ENCODE results near the gene LIPE.

The LIPE gene

GRCh38 chr19:42442833-42443232 lies 15.6 kb upstream of the LIPE start, which contains the start of gene CXCL17:
Gene CXCL17 (minus strand): TSS chr19:42442946. CDS start chr19:42442832, 114 bp downstream.
- no peak for DNase-seq

GRCh38 chr19:42441049-42441445 lies 13.9 kb upstream of the LIPE start:
- DNase-seq, result no peak

- DNase-seq, result peak; percentile 21
Measured at GRCh38 chr19:42440357-42441048, 13.3 kb upstream of the LIPE start.

GRCh38 chr19:42436006-42436405 lies 8.8 kb upstream of the LIPE start:
- DNase-seq, result no peak

- no peak for DNase-seq
Measured at GRCh38 chr19:42435316-42435715, 8.1 kb upstream of the LIPE start.

GRCh38 chr19:42433503-42434260 lies 6.5 kb upstream of the LIPE start:
- no peak for DNase-seq

- DNase-seq, result no peak
Measured at GRCh38 chr19:42431486-42431885, 4.3 kb upstream of the LIPE start.

- no peak for DNase-seq
Measured at GRCh38 chr19:42428676-42429075, 1.5 kb upstream of the LIPE start.

- DNase-seq, result no peak
Measured at GRCh38 chr19:42426643-42427042, 545 bp downstream of the LIPE start.

- DNase-seq, result no peak
Measured at GRCh38 chr19:42424712-42425131, 2.5 kb downstream of the LIPE start.

GRCh38 chr19:42424345-42424707 lies 2.9 kb downstream of the LIPE start:
- DNase-seq, result no peak

GRCh38 chr19:42423462-42424344 lies 3.5 kb downstream of the LIPE start:
- peak; percentile 70 for DNase-seq

- no peak for DNase-seq
Measured at GRCh38 chr19:42422901-42423461, 4.2 kb downstream of the LIPE start.

GRCh38 chr19:42422092-42422900 lies 4.9 kb downstream of the LIPE start:
- no peak for DNase-seq

- DNase-seq, result no peak
Measured at GRCh38 chr19:42421591-42422031, 5.6 kb downstream of the LIPE start.

- DNase-seq, result no peak
Measured at GRCh38 chr19:42421101-42421500, 6.1 kb downstream of the LIPE start.

- DNase-seq, result no peak
Measured at GRCh38 chr19:42420055-42420544, 7.1 kb downstream of the LIPE start.

- DNase-seq, result no peak
Measured at GRCh38 chr19:42419309-42419708, 7.9 kb downstream of the LIPE start.

- DNase-seq, result no peak
Measured at GRCh38 chr19:42412661-42413076, 14.5 kb downstream of the LIPE start.

- no peak for DNase-seq
Measured at GRCh38 chr19:42412227-42412626, 15.0 kb downstream of the LIPE start.

GRCh38 chr19:42411581-42412178 lies 15.5 kb downstream of the LIPE start:
- no peak for DNase-seq
